DLD1 (cell line): Measurements from ENCODE around the gene CFAP45.

Experiments
- in situ Hi-C: cut with HindIII; loops from 2 replicates; pipeline ENCODE4 v1.10.0; 2017; ENCODE audit warnings: low sequenced_read_pairs

CFAP45 gene

GRCh38 chr1:159937054-159937750, 37.2 kb upstream of the CFAP45 start:
- in situ Hi-C loops, result no loop called here

- in situ Hi-C loops, result no loop called here
Measured at GRCh38 chr1:159936273-159936904, 36.4 kb upstream of the CFAP45 start.

GRCh38 chr1:159935719-159936272, 35.8 kb upstream of the CFAP45 start:
- in situ Hi-C loops, result no loop called here

GRCh38 chr1:159935305-159935704, 35.3 kb upstream of the CFAP45 start:
- in situ Hi-C loops, result no loop called here

- in situ Hi-C loops, result no loop called here
Measured at GRCh38 chr1:159934136-159935039, 34.4 kb upstream of the CFAP45 start.

GRCh38 chr1:159933347-159933746, 33.4 kb upstream of the CFAP45 start:
- in situ Hi-C loops, result no loop called here

GRCh38 chr1:159932296-159933285, 32.6 kb upstream of the CFAP45 start:
- in situ Hi-C loops, result no loop called here

- in situ Hi-C loops, result no loop called here
Measured at GRCh38 chr1:159931795-159932173, 31.8 kb upstream of the CFAP45 start.

GRCh38 chr1:159931101-159931794, 31.3 kb upstream of the CFAP45 start:
- in situ Hi-C loops, result no loop called here

- in situ Hi-C loops, result no loop called here
Measured at GRCh38 chr1:159930634-159931033, 30.7 kb upstream of the CFAP45 start.

GRCh38 chr1:159930216-159930615, 30.3 kb upstream of the CFAP45 start:
- in situ Hi-C loops, result no loop called here

- in situ Hi-C loops, result no loop called here
Measured at GRCh38 chr1:159929155-159930051, 29.4 kb upstream of the CFAP45 start.

GRCh38 chr1:159928491-159929050, 28.6 kb upstream of the CFAP45 start:
- in situ Hi-C loops, result no loop called here

- in situ Hi-C loops, result no loop called here
Measured at GRCh38 chr1:159927849-159928431, 28.0 kb upstream of the CFAP45 start.

- in situ Hi-C loops, result no loop called here
Measured at GRCh38 chr1:159927211-159927848, 27.4 kb upstream of the CFAP45 start.

- in situ Hi-C loops, result no loop called here
Measured at GRCh38 chr1:159925719-159926078, 25.7 kb upstream of the CFAP45 start.
